ENCODE results near the gene TP63.
"Not testable (repeated sequence)": the region's sequence is repeated elsewhere in the genome, so short reads cannot be mapped to it uniquely, and the experiment has no call there.

Gene TP63

DNA sequence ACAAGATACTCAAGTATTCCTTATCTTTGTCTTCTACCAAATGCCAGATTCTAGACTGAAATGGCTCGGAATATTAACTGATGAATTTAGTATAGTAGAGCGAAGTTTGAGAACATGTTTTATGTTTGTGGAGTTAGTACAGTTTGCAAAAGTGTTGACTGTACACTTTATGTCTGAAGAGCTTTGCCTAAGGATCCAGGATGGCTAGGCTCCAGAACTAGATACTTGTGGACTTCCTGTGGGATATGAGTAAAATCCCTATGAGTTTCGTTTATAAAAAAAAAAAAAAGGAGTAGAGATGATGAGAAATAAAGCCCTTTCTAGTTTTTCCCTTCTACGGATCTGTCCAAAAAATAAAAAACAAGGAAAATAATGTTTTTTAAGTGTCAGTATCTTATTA lies 96.7 kb downstream of the TP63 start:
- DNase-seq = no peak

DNA sequence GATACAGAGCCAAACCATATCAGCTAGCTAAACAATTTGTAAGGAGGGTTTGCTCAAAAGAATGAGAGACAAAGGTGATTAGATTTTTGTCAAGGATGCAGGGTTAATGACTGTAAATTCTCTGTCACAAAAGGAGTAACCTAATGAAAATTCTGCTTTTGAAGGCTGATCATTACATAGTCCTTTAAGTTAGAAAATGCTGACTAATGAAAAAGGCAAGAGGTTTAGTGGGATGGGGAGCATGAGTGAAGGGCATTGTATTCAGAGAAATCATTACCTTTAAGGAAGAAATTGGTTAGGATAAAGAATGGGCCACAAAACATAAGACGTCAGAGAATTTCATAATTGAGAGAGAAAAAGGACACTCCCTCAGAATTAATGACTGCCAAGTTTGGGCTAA lies 97.7 kb downstream of the TP63 start:
- no peak for DNase-seq

GRCh38 chr3:189734061-189734460 lies 102.9 kb downstream of the TP63 start:
- DNase-seq = no peak

DNA sequence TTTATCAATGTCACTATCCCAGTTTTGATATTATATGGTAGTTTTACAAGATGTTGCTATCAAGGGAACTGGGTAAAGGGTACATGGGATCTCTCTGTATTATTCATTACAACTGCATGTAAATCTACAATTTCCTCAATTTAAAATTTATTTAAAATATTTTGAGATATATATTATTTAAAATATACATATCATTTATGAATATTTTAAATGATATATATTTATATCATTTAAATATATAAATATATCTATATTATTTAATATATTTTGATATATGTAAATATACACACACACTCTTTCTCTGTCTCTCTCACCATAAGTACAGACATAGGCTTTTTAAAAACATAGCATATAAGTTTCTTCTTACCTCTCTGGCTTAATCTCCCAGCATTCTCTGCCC lies 104.7 kb downstream of the TP63 start:
- DNase-seq = no peak

DNA sequence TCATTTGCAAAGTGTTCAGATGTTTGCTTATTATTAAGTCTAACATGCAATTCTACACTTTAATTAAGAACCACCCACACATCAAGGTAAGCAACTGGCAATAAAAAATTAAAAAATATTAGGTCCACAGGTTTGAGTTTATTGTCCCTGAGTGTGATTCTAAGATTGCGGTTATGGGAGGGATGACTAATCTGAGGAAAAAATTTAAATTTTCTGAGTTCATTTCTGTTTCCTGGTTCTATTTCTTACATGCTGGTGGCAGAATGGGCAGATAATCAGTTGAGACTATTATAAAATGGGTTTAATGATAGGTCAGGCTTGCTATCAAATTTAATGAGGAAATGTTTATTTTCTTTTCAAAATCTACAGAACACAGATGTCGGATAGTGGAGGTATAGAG lies 105.9 kb downstream of the TP63 start:
- no peak for DNase-seq

DNA sequence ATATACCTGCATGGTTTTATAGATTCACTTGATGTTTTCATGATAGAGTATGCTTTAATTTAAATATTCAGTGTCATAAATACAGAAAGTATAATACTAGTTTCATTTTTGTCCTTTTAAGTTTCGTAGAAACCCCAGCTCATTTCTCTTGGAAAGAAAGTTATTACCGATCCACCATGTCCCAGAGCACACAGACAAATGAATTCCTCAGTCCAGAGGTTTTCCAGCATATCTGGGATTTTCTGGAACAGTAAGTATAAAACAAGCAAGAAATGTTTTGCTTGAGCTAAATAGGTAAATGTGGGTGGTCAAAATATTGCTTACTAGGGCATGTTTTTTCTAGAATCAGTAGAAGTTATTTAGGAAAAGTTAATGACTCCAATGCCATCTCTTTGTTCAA lies 106.4 kb downstream of the TP63 start:
- no peak for DNase-seq

GRCh38 chr3:189739378-189739777 lies 108.2 kb downstream of the TP63 start:
- DNase-seq = no peak

- DNase-seq = no peak
These were observed 109.0 kb downstream of the TP63 start for GRCh38 chr3:189740156-189740555.

DNA sequence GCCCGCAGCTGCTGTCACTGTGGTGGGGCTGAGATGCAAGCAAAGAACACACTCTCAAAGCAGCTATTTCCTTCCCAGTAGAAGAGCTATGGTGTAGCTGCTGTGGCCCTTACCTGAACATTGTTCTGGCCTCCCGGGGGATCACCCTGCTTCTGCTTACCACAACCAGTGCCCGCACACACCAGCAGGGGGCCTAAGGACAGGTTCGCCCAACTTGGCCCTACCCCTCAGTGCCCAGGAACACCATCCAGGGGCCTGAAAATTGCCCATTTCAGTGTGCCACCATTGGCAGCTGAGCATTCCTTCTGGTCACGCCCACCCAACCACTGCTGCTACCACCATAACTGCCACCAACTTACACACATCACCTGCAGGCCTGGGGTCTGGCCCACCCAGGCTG lies 113.0 kb downstream of the TP63 start:
- no peak for DNase-seq

DNA sequence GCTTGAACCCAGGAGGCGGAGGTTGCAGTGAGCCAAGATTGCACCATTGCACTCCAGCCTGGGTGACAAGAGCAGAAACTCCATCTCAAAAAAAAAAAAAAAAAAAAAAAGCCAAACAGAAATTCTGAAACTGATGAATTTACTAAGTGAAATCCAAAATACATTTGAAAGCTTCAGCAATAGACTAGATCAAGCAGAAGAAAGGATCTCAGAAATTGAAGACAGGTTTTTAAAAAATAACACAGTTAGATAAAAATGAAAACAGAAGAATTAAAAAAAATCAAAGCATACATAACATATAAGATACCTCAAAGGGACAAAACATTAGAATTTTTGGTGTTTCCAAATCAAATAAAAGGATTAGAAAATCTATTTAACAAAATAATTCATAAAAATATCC lies 114.4 kb downstream of the TP63 start:
- DNase-seq = no peak

DNA sequence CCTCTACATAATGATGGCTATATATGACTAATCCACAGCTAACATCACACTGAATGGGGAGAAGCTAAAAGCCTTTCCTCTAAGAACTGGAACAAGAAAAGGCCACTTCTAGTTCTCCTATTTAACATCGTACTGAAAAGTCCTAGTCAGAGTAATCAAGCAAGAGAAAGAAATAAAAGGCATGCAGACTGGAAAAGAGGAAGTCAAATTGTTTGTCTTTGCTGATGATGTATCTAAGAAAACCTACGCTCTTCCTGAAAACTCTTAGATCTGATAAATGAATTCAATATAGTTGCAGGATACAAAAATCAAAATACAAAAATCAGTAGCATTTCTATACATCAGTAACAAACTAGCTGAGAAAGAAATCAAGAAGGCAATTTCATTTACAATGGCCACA lies 116.9 kb downstream of the TP63 start:
- DNase-seq = no peak

- DNase-seq = not testable (repeated sequence)
These were observed 119.8 kb downstream of the TP63 start for GRCh38 chr3:189750972-189751371.

DNA sequence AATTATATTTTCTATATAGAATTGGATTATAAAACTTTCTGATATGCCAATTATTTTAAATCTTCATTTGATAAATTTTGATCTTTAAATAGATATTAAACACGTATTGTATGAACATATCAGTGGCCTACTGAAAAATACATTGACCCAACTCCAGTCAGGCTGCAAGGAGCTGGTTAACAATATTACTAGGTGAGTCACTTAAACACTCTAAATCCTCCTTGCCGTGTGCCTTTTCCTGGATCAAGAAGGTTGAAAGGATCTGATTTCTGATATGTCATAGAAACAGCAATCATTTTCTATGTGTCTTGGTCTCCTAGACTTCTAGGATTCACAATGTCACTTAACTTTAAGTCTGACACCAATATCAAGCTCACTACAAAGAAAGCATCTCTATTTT lies 123.2 kb downstream of the TP63 start:
- DNase-seq = no peak

- no peak for DNase-seq
These were observed 125.4 kb downstream of the TP63 start for GRCh38 chr3:189756582-189757078.

- no peak for DNase-seq
These were observed 127.0 kb downstream of the TP63 start for GRCh38 chr3:189758186-189758585.

- no peak for DNase-seq
These were observed 135.2 kb downstream of the TP63 start for GRCh38 chr3:189766416-189766815.

- no peak for DNase-seq
These were observed 140.8 kb downstream of the TP63 start for GRCh38 chr3:189771842-189772450.

- no peak for DNase-seq
These were observed 141.4 kb downstream of the TP63 start for GRCh38 chr3:189772584-189772983.

GRCh38 chr3:189773056-189773455 lies 141.9 kb downstream of the TP63 start:
- DNase-seq = no peak

DNA sequence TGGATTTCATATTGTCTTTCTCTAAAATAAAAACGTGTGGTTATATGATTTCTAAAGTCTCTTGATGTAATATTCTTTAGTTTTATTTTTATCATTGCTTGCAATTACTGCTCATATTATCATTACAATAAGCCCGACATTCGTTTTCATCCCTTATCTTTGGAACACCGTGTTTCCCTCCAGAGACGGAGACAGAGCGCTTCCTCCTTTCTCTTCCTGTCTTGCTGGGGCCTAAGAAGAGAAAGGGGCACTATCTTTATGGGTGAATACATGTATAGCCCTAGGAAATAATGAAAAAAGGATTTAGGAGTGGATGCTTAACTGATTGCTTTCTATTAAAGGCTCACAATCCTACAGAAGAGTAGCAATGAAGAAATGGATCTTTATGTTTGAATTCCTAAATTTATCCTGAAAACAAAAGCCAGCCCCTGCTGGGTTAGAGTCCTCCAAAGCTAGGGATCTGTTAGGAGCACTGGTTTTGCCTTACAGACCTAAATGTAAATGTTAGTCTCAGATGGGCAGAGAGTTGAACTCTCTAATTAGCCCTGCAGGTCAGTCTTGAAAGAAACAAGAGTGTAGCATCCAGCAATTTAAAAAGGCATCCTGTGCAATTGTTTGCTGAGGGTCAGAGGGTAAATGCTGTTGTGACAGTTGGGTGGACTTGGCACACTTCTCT lies 145.1 kb downstream of the TP63 start:
- peak; percentile 18 for DNase-seq

DNA sequence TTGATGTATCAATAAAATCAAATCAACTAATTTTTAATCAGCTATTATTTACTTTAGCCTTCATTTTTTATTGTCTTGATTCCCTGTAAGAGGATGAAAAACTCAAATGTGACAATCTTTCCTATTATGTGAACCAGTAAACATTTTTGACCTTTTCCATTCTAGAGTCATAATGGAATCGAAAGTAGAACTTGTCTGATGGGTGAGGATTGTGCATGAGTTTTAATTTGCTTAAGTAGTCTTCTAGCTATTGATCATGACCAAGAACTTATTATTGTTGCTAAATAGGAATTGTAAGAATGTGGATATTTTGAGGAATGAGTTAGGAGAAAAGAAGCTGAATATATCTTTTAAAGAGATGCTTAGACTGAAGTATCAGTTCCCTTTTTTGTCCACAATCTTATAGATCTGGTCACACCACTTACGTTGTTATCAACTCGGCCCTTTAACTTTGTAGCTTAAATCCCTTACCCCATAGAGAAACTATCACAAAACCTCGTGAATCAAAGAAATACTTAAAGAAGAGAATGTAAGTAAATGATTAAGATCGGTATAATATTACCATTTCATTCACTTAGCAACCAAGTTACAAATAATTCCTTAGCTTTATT lies 147.3 kb downstream of the TP63 start:
- DNase-seq = no peak

GRCh38 chr3:189779166-189779565 lies 148.0 kb downstream of the TP63 start:
- no peak for DNase-seq

GRCh38 chr3:189780546-189781270 lies 149.5 kb downstream of the TP63 start:
- no peak for DNase-seq

DNA sequence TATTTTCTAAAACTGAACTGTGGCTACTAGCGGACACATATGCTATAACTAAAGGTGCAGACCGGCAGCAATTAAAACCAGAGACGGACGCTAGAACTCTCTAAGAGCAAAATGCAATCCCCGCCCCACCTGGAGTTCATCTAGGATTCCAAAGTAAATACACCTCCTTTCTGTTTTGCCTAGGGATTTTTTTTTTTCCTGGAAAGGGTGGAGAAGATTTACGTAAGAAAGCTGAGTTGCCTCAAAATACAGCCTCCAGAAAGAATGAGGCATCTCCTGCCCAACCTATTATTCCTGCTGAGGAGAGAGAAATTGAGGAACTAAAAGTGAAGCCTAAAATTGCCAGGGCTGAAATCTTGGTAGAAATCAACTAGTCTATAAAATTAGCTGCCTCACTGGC lies 150.2 kb downstream of the TP63 start:
- no peak for DNase-seq

All from GDM1 (cell line).